ENCODE data around the gene TRAPPC11.

GRCh38 chr4:183618681-183619080 is 40.4 kb upstream of the TRAPPC11 start:
- TF ChIP-seq CTCF (IDR thresholded peaks at IDR 0.05; ENCODE audit: borderline replicate concordance, extremely low read depth, low read length, poor library complexity, severe bottlenecking) (no peak), EZH2 (IDR thresholded peaks at IDR 0.05; ENCODE audit: borderline replicate concordance, low read depth, low read length, severe bottlenecking) (no peak)

Measured in DND-41 (cell line).